ENCODE measurements around the gene PSMG3.
A peak's percentile ranks its signal among the peaks of the same experiment; 100 is the strongest.

PSMG3 gene

DNA sequence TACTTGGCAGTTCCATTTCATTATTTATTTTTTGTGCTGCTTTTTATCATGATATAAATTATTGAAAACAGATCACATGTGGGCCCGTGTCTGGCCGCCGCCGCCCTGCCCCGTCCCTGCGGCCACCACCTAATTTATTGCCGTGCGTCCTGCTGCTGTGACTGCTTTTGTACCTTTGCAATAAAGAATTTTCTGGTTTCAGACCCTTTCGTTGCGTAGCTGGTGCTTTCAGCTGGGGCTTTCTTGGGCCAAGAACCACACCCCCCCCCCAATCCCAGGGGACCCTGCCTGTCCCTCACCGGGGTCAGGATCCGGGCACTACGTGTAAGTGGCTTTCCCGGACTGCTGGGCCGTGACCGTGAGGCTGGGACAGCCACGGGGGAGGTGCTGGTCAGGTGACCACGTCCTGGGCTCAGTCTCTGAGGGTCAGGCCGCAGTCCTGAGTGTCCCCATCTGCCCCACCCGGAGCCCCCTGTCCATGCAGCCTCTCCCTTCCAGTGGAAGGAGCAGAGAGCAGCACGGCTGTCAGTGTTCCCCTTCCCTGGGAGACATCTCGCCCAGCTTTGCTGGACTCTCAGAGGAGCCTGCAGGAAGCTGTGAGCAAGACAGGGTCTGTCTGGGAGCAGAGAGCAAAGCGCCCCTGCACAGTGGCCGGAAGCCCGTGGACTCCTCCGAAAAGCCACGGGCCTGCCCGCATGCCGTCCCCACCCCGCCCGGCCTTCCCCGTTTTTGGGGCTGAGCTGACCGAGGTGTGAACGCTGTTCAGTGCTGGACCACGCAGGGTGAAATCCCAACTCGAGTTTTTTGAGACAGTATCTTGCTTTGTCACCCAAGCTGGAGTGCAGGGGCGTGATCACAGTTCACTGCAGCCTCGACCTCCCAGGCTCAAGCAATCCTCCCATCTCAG lies 26.7 kb downstream of the PSMG3 start:
- DNase-seq = peak; percentile 34

DNA sequence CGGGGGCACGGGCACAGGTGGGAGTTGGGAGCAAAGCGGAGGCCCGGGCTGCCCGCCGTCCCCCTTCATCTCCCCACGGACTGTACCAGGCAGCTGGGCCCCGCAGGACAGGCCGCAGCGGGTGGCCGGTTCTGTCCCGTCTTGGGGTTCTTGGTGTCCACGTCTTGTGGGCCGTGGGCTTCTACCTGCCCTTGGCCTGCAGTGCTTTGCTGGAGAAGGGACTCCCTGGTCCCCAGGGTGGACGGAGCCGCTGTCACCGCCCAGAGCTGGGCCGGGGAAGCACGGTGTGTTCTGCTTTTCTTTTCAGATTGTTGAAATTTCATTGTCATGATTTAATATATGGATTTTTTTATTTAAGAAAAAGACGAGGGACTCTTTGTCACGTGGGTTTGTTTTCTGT lies 27.5 kb downstream of the PSMG3 start:
- DNase-seq = no peak

DNA sequence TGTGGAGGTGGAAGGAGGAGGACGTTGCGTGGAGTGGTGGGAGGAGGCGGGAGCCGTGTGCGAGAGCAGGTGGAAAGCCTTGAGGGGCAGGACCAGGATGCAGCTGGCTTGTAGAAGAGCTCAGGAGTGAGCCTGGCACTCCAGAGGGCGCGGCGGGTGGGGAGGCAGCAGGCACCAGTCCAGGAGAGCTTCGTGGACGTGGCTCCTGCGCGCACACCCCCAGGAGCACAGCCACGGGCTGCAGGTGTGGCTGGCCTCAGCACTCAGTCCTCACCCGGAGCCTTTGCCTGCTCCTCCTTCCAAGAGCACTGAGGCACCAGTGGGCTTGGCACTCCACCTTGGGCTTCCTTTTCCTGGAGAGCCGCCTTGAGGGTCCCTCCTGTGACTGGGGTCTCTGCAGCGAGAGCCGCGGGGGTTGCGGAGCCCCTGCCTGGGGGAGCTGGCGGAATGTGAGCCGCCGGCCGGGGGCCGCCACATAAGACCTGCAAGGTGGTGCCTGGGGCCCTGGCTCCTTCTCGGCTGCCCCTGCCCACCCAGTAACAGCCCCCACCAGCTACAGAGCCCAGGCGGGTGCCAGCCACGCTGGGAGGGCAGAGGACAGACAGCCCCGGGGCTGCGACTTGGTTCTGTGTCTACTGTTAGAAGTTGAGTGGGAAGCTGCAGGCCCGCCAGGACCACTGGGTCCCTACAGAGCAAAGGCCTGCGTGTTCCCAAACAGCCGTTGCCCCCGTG lies 28.2 kb downstream of the PSMG3 start:
- no peak for DNase-seq

DNA sequence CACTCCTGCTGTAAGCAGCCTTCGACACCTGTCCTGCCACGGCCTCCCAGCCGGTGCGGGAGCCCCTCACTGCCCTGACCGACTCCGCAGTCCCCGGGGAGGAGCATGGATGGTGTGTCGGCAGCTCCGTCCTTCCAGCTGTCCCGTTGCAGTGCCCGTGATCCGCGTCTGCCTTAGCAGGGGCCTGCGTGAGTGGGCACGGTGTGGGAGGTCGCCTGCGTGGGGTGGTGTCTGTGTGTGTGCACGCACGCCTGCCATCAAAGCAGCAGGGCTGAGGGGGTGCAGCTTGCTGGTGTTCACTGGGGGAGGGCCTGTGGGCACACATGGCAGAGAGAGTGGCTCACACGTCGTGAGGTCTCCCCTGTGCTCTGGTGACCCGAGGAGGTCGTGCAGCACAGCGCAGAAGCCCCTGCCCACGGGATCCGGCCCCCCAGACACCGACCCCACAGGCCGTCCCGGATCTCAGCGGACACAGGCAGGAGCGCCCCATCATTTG lies 29.0 kb downstream of the PSMG3 start:
- DNase-seq = no peak

DNA sequence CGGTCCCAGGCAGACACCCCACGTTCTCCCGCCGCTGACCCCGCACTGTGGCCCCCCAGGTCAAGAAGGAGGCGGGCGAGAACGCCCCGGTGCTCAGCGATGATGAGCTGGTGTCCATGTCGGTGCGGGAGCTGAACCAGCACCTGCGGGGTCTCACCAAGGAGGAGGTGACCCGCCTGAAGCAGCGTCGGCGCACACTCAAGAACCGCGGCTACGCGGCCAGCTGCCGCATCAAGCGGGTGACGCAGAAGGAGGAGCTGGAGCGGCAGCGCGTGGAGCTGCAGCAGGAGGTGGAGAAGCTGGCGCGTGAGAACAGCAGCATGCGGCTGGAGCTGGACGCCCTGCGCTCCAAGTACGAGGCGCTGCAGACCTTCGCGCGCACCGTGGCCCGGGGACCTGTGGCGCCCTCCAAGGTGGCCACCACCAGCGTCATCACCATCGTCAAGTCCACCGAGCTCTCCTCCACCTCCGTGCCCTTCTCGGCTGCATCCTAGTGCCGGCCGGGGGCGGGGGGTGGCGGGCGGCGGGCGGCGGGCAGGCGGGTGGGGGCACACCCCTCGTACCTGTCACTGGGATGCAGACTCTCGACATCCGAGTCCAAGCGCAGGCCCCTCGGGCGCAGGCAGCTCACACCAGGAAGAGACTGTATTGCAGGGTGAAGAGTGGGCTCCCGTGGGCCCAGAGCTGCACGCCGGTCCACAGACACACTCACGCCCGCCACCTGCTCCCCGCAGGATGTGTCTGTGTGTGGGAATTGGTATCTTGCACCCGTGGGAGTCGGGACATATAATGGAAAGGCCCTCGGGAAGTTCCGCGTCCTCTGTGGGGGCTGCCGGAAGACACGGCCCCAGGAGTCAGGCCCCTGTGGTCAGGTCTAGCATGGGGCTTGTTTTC lies 29.7 kb downstream of the PSMG3 start:
- peak; percentile 26 for DNase-seq

DNA sequence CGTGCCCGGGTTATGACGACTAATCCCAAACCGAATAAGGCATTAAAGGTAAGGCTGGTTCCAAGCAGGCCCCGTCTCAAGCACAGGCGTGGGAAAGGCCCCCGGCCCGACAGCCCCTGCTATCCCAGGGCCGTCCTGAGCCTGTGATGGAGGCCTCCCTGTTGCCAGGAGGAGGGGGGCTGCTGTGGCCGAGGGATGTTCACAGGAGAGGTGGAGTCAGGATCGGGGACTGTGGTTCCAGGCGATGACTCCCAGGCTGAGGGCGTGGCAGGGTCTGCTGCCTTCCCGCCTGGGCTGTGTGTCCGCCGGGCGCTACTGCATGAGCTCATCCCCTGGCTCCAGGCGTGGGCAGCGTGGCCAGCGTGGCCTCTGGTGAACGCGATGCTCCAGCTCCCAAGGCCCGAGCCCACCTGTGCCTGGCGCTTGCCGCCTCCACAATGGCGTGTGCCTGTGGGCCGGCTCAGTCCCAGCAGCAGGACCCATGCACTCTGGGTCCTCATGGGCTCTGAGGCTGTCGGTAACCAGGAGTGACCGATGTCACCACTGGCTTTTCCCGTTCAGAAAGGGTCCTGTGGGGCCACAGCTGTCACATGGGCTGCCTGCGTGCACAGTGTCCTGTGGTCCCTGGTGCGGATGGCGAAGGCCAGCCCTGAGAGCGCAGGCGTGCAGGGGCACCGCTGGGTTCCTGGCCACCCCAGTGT lies 30.5 kb downstream of the PSMG3 start:
- peak; percentile 44 for DNase-seq

DNA sequence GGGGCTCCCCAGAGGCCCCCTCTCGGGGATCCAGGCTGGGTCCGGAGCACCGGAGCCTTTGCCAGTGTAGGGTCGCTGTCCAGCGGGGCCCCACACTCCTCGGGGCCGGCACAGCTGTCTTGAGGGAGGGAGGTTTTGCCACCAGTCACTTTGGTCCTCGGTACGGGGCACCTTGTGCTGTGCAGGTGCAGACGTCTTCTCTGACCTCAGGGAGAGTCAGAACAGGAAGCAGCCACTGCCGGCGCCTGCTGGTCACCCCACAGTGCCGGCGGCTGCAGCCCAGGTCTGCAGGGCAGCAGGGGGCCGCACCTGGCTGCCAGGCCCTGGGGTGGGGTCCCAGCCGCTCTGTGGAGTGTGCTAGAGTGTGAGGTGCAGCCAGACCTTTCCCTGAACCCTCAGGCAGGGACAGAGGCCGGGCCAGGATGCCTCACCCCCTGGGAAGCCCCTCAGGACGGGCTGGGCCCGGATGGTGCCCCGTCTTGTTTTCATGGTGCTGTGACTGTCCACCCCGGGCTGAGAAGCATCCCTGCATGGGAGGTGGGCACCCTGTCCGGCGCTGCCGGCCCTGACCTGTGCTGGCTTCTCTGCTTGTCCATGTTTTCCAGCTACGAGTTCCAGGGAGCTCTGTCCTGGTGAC lies 31.2 kb downstream of the PSMG3 start:
- DNase-seq = peak; percentile 35

DNA sequence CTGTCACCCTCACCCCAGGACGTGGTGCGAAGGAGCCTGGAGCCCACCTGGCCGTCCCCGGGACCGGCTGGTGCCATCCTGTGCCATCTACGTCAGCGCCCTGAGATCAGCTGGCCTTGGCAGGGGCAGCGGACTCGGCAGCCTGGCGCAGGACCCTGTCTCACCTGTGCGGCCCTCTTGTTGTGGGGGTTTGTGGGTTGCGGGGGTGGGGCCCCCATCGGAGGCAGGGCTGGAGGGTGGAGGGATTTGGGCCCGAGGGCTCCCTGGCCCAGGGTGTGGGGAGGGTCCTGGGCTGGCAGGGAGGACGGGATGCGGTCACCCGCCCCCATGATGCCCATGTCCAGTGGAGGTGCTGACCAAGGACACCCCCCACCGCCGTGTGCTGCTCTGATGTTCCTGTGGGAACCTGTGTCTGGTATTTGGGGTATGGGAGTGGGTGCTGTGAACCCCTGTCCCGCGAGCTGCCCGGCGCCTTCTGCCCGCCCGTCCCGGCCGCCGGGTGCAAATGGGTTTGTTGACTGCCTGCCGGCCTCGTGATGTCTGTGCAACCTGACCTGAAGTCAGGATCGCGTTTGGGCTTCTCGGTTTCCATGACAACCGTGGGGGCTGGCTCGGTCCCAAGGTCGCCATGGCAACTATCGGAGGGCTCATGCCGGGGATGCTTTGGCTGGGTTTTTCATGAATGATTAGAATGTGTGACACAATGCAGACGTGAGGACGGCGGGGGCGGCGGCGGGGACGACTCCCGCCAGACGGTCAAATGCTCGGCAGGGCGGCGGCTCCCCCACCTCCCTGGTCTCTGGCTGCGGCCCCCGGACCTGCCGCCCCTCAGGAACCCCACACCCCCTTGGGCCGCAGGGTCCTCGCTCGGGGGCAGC lies 32.1 kb downstream of the PSMG3 start:
- DNase-seq = peak; percentile 90

DNA sequence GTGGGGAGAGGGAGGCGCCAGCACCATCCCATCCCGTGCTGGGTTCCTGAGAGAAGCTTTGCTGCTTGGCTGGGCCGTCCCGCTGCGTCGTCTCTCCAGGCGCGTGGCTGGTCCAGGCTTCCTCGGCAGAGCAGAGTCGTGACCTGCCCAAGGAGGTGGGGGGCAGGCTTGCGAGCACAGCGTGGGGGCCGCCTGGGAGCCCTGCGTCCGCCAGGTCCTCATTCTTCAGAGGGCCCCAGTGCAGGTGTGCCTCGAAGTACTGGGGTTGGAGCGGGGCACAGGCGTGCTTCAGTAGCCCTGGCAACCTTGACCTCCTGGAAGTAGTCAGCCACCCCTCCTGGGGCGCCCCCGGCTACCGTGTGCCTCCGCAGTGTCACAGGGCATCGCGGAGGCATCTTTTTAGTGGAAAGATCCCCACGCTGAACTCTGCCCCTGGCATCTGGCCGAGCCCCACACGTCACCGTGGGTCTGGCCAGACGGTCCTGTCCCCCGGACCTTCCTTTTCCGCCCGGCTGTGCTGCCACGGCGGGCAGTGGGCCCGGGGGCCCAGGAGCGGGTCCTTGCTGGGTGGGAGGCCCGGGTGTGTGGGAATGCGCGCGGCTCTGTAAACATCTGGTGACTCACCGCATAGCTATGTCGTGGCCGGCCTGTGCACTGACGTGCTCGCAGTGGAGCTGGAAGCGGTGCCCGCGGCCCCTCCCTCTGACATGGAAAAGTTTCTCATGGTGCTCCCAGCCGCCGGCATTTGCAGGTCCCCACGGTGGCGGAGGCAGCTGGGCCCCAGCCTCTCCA lies 32.9 kb downstream of the PSMG3 start:
- peak; percentile 97 for DNase-seq

DNA sequence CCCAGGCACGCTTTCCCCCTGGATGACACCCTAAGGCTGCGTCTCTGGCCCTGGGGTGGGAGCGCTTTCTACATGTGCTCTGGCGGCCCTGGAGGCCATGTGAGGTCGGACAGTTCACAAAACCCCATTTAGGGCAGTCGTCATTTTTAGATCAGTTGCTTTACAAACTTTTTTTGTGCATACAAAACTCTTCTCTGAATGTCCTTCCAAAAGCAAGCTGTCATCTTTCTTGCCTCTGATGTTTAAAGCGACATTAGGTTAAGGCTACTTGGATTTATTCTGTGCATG lies 33.4 kb downstream of the PSMG3 start:
- DNase-seq = no peak

DNA sequence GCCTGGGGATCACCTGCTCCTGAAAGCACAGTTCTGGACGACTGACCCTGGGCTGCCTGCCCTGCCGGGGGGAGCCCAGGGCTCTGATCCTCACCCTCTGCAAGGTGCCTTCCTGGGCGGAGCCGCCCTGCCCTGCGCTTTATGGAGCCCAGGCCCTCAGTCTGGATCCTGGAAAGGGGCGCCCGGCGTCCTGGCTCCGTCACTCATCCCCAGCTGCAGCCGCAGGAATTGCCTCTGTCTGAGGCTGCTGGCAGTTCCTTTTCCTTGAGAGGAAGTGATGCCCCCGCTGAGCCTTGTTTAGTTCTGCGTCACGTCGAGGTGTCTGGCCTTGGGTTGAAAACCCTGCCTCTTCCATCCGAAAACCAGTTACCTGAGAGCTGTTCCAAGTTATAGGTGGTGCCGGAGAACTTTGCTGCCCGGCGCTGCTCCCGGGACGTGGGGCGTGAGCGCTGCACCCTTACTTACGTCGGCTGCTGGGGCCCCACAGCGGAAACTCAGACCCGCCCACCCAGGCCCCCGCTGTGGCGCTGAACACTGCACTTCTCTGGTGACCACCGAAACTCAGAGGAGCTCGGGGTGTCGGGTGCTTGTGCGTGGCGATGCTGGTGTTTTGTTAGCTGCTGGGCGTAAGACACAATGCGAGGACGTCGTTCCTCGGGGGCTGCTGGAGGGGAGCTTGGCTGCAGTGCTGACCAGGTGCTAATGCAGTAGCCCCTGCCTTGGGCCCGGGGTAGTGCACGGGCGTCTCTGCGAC lies 34.0 kb downstream of the PSMG3 start:
- DNase-seq = peak; percentile 42

DNA sequence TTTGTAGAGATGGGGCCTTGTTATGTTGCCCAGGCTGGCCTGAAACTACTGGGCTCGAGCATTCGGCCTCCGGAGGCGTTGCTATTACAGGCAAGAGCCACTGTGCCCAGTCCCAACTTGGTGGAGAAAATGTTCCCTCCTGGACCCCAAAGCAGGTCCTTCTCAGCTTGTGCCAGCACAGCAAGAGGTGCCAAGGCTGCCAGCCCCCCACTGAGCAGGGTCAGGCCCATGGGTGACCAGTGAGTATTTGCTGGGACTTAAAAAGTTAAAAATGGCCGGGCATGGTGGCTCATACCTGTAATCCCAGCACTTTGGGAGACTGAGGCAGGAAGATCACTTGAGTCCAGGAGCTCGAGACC lies 34.8 kb downstream of the PSMG3 start:
- DNase-seq = no peak

DNA sequence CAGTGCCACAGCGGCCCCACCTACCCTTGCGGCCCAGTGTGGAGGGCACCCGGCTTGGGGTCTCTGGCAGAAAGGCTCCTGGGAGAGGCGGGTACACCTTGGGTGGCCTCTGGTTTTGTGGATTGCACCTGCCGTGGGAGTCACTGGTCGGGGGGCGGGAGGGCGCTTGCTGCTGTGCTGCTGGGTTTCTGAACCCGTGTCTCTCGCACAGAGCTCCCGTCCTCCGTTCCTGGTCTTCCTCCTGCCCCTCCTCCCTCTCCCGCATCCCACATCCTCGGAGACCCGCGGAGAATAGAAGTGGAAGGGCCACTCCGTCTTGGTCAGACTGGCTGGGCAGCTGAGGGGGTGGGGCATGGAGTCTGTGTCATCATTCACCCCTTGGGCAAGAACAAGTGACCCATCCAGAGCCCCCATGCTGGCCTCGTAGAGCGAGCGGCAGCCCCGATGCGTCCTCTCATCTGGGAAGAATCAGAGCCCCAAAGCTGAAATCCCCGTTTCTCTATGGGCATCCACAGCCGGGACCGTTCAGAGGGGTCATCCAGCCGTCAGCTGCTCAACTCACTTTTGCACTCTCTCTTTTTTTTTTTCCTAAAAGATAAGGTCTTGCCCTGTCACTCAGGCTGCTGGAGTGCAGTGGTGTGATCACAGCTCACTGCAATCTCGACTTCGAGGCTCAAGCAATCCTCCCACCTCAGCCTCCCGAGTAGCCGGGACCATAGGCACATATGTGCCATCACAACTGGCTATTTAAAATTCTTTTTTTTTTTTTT lies 35.3 kb downstream of the PSMG3 start:
- DNase-seq = peak; percentile 28

DNA sequence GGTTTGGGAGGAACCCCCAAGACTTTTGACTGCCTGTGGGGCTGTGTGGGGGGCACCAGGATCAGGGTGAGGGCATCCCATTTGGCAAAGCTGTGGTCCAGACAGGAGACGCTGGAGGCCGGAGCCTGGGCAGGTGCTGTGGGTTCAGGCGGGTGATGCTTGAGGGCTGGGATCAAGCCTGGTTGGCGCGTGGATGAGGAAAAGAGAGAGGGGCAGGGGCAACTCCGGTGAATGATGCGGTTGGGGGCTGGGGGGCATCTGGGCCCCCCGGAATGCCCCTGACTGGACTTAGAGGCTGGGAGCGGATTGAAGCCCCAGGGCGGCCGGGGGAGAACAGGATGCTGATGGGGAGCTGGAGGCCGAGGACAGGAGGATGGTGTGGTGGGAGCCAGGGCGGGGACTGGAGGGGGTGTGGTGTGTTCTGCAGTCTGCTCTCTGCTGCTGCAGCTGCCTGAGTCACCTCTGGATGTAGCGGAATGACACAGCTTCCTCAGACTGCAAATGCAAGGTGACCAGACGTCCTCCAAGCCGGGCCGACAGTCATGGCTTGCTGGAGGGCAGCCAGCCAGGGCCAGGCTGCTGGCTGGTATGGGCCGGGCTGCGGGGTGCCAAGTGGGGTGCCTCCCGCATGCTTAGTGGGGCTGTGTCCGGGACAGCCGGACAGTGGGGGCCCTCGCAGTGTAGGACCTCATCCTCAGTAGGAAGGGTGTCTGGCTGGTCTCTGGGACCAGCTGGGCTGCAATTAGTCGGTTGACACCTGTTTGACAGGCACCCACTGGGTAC lies 36.1 kb downstream of the PSMG3 start:
- DNase-seq = peak; percentile 34

DNA sequence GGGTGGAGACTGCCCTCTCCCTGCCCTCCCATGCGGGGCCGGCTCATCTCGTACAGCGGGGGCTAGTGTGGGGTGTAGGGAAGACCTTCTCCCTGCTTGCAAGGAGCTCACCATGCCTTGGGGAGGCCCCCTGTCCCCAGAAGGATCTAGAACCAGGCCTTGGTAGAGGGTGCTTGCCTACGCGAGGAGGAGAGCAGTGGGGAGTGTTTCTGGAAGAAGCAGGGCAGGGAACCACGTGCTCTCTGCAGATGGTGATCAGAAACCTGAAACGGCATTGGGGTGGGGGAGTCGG lies 36.6 kb downstream of the PSMG3 start:
- no peak for DNase-seq

DNA sequence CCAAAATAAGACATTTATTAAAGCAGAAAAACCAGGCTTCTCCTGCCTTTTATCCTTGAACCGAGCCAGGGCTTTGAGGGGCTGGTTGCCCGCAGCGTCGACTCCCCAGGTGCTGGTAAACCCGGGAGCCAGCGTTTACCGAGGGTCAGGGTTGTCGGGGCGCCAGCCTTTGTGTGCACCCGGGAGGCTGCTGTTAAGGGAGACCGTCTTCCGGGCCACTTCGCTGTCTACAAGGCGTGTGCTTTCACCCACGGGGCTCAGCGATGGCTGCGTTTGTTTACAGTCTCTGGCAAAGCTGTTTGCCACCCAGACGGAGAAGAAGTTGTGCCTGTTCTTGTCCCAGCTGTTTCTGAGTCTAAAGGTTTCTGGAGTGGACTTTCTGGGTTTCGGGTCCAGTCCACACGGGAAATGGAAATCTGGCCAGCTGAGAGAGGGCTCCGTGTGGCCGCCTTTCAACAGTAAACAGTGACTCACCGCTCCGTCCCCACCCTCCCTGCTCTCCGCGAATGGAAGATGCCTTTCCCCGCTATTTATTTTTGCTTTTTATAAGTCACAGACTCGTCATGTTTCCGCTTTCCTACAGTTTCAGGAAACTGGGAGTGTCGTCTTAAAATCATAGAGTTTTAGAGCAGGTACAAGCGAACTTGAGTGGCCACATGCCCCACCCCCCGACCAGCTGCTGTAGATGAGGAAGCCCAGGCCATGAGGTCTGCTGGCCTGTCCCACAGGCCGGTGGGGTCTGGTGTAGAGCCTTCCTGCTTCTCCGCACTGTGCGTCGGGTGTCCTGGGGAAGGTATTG lies 37.2 kb downstream of the PSMG3 start:
- DNase-seq = no peak

DNA sequence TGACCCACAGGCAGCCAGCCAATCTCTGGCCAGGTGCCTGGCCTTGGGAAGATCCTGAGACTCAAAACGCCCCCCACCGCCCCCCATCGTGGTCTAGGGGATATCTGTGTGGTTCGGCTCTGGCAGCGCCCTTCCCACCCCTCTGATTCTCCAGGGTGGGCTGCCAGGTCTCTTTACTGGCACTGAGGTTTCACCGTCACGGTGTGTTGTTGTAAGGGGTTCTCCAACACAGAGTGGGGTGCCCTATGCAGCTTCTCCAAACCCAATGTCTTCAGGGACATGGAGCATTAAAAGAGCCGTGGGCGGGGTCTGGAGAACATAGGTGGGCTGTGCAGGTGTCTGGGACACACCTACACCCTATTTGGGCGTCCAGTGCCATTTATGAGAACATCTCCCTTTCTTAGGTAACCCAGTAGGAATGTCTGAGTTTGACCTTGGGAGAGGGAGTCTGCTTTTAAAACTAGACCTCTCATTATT lies 37.8 kb downstream of the PSMG3 start:
- no peak for DNase-seq
